ENCODE measurements around the gene MPL.

MPL gene

DNA sequence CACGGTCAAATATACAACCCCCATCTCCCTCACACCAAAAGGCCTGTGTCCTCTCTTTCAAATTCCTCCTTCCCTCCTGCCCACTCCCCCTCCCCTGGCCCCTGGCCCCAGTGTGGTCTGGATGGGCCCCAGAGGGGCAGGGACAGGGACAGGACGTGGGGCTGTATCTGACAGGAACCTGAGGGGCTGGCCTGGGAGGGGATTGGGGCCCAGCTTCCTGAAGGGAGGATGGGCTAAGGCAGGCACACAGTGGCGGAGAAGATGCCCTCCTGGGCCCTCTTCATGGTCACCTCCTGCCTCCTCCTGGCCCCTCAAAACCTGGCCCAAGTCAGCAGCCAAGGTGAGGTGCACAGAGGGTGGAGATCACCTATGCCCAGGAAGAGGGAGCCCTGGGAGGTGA lies at the start of gene MPL:
Gene MPL (plus strand): TSS at position 231 of the 400 bp plus-strand sequence. CDS start 31 bp downstream, at position 262.
- no peak for DNase-seq

DNA sequence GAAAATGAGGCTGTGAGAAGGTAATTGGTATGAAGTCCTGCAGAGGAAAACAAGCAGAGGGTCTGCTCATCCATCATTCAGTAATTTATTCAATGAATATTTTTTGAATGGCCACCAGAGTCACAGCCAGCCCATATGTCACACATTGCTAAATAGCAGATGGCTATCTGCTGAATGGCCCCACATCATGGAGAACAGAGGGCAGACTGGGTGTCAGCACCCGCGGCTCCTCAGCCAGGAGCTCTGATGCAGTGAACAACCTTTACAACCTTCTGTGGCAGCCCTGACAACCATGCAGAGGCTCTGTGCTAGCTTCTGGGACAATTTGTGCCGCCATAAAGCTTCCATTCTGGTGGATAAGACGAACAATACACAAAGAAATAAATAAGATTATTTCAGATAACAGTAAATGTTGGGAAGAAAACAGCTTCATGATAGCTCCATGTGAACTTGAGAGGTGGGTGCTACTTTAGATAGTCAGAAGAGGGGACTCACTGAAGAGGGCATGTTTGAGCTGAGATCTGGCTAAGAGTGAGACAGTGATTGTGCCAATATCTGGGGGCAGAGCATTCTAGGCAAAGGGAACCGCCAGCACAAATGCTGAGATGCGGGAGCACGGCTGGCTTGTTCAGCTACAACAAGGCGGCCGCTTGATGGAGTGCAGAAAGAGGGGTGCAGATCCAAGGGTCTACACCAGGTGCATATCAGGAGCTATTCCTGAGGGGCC lies 49.4 kb upstream of the MPL start:
- DNase-seq: no peak

DNA sequence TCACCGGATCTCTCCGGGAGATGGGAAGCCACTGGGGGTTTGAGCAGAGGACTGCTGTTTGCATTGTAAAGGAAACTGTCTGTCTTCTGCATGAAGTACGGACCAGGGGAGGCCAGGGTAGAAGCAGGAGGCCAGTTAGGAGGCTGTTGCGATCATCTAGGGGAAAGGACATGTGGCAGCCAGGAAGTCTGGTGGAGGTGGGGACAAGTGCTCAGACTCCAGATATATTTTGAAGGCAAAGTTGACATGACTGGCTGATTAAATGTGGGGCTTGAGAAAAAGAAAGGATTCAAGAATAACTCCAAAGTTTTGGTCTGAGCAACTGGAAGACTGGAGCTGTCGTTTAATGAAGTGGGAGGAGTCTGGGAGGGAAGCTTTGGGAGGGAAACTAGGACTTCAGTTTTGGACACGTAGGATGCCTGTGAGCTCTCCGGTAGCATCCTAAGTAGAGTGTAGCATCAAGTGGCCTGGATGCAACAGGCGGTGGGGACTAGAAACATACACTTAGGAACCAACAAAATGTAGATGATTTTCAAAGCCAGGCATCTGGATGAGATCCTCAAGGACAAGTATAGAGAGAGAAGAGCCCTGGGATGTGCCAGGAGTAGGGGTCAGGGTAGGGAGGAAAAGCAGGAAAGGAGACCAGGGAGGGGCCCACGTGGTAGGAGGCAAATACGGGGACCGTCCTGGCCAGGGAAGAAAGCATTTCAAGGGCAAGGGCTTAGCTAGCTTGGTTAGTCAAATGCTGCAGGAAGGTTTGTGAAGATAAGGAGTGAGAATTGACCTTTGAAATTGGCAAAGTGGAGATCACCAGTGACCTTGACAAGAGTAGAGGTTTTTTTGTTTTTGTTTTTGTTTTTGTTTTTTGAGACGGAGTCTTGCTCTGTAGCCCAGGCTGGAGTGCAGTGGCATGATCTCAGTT lies 48.6 kb upstream of the MPL start:
- DNase-seq: no peak

DNA sequence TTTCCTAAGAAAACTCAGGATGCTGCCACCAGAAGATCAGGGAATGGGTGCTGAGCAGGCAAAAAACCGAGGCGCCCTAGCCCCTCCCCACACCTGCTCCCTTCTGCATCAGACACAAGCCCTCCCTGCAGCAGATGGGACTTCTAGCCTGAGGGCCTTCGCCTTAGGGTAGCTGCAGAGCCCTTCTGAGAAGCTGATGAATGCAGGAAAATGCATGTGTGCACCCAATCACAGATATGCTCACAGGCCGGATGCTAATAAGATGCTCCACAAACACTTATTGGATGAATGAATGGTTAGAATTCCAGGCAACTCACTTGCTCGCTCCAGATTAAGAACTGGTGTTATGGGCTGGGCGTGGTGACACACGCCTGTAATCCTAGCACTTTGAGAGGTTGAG lies 45.4 kb upstream of the MPL start:
- no peak for DNase-seq

DNA sequence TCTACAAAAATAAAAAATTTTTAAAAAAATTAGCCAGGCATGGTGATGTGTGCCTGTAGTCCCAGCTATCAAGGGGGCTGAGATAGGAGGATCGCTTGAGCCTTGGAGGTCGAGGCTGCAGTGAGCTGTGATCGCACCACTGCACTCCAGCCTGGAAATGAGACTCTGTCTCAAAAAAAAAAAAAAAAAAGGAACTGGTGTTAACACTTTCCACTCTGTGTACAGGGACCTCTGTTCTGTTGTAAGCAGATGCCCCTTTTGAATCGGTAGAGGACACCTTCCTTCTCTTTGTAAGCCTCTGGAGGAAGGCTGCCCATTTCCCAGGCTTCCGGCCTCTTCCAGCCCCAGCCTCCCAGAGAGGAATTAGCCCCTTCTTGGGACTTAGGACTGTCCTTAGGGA lies 44.9 kb upstream of the MPL start:
- no peak for DNase-seq

DNA sequence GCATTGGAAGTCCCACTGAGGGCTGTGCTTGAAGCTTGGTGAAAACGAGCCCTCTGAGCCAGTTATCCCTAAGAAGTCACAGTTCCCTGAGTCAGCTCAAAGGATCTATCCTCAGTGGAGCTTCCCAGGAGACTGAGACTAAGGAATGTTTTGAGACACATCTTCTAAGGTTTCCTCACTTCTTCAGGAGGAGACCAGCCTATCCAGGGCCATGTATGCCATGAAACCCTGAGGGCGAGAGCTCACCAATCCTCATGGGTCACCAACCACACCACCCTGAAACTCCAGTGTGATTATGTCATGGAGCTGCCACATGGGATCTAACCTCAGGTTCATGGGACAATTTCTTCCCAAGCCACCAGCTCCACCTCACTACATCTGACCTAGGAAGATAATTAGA lies 44.4 kb upstream of the MPL start:
- DNase-seq: no peak

DNA sequence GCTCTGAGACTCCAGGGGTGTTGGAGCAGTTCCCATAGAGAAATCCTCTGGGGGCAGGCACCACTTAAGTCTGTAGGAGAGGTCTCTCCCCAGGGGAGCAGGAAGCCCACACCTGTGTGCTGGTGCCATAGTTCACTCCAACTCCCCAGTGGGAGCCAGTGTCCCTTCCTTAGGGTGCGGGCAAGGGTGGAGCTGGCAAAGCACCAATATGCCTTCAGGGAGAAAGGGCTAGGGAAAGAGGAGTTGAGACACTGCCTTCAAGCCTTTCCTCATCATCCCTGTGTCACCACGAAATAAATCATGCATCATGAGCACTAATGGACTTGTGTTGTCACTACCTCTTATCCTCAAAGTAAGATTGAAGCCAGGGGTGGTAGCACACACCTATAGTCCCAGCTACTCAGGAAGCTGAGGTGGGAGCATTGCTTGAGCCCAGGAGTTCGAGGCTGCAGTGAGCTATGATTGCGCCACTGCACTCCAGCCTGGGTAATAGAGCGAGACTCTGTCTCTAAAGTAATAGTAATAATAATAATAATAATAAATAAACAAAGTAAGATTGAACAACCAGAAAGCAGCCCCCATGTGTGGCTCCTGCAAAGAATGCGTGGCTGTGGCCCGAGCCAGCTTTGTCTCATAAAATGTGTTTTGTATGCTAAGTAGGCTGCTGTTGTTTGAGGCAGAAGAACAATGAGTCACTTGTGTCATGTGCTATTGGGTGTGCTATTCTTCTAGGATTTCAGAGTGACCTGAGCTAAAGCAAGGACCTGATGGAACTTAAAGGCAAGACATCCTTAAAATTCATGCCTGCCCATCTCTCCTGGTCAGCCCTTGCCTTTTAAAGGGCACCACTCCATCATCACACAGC lies 43.5 kb upstream of the MPL start:
- DNase-seq: no peak

DNA sequence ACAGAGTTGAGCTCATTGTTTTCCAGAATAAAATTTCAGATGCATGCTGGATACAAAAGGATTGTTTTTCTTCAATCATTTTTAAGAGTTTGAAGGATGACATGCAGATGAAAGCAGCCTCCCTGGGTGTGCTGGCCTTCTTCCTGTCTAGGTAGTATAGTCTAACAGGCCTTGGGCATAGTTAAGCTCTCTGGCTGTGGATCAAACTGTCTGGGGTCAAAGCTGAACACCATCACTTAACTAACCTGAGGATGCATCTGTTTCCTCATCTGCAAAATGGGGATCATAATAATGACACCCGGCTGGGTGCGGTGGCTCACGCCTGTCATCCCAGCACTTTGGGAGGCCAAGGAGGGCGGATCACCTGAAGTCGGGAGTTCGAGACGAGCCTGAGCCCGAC lies 42.9 kb upstream of the MPL start:
- DNase-seq: no peak

DNA sequence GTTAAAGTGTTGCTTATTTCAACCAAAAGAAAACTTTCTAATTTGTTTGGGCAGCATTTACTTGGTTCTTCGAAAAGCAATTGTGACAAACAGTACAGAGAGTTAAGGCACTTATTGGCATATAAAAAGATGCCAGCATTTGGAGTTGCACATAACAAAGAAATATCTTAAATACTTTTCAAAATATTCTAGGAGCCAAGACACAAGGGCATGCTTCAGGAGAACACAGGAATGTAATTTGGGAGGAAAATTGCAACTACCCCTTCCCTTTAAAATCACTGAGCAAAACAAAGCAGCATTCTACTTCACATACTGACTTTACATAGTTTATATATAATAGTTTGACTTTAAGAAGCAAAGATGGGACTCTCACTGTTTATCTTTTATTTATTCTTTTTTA lies 41.4 kb upstream of the MPL start:
- DNase-seq: no peak

DNA sequence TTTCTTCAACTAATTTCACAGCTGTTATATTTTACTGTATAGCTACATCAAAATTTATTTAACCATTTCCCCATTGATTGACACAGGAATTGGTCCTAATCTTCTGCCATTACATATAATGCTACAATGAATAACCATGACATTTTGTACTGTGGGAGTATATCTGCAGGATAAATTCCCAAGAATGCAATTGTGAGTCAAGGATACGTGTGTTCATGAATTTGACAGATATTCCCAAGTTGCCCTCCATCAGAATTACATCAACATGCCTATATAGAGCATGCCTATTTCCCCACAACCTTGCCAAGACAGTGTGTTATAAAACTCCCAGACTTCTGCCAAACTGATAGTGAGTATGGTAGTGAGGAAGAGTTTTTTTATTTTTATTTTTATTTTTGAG lies 39.6 kb upstream of the MPL start:
- no peak for DNase-seq

DNA sequence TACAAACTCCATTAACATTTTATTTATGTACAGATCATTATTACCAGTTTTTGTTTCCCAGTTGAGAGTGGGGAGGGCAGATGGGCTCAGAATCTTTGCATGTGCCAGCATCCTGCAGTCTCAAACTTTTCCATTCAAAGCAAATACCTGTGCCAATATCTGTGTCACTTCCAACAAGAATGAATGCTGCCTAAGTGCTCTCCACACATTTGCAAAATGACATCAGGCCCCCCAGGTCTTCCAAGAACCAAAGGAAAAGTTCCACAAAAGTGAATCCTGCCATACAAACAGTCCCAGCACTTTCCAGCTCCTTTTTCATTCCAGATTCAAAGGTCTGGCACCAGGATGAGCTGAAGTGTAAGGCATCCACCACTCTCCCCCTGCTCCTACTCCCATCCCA lies 38.5 kb upstream of the MPL start:
- no peak for DNase-seq

DNA sequence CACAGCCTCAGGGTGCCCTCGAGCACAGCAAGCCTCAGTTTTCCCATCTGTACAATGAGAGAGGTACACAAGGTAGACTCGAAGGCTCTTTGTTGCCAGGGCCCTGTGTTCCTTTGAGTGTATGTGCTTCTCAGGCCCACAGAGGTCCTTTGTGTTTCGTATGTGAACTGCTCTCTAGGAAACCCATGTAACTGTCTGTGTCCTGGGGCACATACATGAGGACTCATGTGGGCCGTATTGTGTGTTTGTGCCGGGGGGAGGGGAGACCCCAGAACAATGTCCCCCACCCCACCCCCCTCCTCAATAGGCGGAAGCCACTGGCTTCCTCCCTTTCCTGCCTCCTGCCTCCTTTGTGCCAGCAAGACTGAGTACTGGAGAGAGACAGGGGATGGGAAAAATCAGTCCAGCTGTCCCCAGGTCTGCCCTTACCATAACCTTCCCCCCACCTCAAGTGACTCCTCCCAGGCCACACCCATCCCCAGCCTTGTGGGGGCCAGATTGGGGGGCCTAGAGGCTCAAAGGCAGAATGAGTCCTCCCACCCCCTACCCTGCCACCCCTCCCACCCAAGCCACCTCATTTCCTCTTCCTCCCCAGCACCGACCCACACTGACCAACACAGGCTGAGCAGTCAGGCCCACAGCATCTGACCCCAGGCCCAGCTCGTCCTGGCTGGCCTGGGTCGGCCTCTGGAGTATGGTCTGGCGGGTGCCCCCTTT lies 37.1 kb upstream of the MPL start, which contains the start of gene TIE1:
Gene TIE1 (plus strand): TSS at position 605 of the 717 bp plus-strand sequence. CDS start 90 bp downstream, at position 695.
- no peak for DNase-seq

DNA sequence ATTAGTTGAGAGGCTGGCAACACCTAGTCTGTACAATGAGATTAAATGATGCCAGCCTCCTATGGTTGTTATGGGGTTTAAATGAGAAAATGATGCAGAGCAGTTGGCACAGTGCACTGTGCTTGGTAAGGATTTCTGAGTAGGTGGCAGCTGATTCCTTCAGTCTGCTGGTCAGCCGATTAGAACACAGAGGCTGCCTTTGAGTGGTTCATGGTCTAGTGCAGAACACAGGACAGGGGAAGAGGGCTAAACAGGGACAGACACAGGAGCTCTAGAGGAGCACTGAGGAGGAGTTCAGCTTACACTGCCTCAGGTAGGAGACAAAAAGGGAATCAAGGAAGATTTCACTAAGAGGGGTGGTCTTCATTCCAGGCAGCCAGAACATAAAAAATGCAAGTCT lies 35.4 kb upstream of the MPL start:
- no peak for DNase-seq

DNA sequence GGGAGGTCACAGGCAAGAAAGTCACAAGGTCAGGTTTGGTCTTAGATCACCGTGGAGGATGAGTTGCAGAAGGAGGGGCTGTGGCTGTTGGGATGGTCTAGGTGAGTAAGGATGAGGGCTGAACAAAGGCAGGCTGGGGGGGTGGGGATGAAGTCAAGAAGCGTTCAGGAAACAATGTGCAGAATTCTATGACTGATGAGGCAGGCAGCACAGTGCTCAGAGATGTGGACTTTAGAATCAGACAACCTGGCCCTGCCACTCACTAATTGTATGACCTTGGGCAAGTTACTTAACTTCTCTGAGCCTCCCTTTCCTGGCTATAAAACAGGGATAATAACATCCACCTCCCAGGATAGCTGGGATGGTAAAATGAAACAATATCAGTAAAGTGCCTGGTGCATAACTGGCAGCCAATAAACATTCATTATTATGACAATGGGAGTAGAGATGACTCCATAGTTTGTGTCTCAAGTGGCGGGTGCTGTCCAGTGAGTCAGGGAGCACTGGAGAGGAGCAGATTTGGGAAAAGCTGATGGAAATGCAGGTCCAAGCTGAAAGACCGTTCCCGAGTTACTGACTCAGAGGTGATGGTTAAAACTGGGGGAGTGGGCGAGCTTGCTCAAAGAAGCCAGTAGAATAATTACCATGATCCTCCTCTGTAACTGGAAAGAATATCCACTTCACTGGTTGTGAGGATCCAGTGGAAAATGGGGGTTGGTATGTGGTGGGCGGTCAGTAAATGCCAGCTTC lies 34.7 kb upstream of the MPL start:
- DNase-seq: no peak

DNA sequence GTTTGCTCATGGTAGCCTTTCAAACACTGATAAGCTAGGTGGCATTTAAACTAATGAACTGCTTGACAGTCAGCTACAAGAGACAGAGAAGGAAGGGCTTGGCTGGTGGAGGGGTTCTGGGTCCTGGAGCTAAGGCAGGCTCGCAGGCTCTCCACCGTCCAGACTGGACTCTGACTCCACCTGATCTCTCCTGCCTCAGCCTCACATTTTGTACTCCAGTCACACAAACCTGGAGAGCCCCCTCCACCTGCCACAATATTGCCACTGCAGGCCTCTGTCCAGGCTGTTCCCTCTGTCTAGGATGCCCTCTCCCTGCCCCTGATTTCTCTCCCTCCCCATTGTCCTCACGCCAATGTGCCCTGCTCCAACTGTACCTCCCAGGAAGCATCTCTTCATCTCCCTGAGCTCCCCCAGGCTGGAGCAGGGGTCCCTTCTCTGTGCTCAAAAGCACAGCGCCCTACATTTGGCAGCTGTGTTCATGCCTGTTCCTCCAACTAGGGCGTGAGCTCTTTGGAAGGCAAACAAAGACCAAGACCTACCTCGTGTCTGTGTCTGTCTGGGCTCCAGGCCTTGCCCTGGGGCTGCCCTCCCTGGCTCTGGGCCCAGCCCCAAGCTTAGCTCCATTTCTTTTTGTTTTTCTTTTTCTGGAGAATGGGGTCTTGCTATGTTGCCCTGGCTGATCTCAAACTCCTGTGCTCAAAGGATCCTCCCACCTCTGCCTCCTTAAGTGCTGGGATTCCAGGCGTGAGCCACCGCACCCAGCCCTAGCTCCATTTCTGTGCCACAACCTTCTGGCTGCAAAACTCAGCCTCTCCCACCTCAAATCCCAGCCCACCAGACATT lies 33.9 kb upstream of the MPL start:
- no peak for DNase-seq

DNA sequence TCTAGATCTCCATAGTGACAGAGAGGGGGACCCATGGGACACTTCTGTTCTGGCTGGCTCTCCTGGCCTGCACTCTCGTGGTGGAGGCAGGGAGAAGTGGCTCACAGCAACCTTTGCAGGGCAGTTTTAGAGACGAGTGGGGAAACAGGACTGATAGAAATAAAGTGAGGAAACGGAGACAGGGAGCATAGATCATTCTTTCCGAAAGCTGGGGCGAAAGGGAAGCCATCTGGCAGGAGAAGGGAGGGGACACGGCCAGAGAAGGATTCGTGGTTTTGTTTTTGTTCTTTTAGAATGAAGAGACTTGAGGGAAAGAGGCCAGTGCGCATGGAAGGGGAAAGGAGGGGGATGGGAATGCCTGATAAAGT lies 33.3 kb upstream of the MPL start:
- DNase-seq: no peak

DNA sequence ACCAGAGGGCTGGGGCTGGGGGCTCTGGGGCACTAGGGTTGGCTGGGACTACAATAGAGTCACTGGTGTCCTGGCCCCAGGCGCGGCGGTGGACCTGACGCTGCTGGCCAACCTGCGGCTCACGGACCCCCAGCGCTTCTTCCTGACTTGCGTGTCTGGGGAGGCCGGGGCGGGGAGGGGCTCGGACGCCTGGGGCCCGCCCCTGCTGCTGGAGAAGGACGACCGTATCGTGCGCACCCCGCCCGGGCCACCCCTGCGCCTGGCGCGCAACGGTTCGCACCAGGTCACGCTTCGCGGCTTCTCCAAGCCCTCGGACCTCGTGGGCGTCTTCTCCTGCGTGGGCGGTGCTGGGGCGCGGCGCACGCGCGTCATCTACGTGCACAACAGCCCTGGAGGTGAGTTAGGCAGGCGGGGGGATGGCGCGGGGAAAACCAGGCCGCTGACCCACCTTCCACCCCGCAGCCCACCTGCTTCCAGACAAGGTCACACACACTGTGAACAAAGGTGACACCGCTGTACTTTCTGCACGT lies 32.8 kb upstream of the MPL start:
- no peak for DNase-seq

DNA sequence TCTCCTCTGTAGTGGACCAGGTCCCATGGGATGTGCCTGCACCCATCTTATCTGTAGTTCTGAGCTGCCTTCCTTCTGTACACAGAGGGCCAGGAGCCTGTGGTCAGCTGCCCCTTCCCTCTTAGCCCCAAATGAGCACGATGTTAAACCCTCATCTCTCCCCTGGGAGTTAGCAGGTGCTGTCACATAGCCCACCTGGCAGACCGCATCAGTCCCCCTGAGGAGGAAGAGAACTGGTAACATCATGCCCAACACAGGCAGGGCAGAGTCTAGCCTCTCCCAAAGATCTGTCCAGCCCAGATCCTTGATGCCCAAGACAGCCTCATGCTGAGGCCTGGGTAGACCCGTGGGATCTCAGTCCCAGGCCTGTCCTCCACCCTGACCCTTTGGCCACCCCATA lies 32.2 kb upstream of the MPL start:
- DNase-seq: no peak

DNA sequence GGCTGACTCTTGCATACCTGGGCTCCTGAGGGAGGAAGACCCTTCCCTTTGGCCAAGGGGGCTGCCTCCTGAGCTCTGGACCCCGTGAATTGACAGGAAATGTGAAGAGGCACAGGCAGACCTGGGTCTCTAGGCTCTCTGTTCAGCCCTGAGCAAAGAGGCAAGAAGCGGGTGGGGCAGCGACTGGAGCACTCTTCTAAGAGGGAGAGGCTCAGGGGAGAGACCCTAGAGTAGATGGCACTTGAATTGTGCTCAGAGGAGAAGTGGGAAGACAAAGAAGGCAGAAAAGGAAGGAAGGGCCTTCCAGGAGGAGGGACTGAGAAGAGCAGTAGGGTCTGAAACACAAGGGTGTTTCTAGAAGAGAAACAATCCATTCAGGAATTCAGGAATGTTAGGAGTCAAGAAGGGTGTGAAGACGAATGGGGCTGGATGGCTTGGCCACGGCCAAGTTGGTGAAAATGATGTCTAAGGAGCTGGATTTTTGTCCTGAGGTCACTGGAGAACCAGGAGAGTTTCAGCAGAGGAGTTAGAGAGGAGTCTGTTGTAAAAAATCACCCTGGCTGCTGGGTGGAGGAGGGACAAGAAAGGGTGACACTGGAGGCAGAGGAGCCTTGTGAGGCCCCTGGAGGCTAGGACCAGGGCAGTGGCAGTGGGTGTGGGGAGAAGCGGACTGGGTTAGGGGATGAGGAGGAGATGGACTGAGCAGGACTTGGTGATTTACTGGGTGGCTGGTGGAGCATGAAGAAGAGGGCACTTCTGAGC lies 31.5 kb upstream of the MPL start:
- no peak for DNase-seq

Data from stimulated activated CD4-positive, alpha-beta T cell treated with anti-CD3 and anti-CD28 coated beads, Interleukin-4, amount 100 ng/mL, for 4 hours (primary cell).